ENCODE measurements around the gene CREG2.

DNA sequence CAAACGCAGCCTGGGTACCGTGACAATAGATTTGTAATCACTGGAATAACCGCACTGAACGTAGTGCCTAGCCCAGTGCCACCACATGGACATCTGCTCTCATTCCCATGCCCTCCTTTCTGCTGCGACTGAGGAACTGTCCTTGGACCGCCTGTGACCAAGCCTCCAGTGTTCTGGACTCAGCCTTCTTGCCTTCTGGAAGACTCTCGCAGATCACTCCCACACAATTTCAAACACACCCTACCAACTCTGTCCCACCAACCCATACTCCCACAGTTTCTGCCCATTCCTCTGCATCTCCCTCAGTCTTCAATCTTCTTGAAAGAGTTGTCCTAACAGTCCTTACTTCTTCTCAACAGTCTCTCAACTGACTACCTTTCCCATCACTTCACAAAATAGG, 80.9 kb downstream of the CREG2 start:
- TF ChIP-seq, protein P1, sequence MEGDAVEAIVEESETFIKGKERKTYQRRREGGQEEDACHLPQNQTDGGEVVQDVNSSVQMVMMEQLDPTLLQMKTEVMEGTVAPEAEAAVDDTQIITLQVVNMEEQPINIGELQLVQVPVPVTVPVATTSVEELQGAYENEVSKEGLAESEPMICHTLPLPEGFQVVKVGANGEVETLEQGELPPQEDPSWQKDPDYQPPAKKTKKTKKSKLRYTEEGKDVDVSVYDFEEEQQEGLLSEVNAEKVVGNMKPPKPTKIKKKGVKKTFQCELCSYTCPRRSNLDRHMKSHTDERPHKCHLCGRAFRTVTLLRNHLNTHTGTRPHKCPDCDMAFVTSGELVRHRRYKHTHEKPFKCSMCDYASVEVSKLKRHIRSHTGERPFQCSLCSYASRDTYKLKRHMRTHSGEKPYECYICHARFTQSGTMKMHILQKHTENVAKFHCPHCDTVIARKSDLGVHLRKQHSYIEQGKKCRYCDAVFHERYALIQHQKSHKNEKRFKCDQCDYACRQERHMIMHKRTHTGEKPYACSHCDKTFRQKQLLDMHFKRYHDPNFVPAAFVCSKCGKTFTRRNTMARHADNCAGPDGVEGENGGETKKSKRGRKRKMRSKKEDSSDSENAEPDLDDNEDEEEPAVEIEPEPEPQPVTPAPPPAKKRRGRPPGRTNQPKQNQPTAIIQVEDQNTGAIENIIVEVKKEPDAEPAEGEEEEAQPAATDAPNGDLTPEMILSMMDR (IDR thresholded peaks at IDR 0.05) = no peak
- TF ChIP-seq EP300 (IDR thresholded peaks at IDR 0.05) = no peak

Data from sigmoid colon (tissue), 4 donors.